ENCODE measurements around the gene HEXA. TPM values are rescaled to one million over a fixed set of nuclear protein-coding genes. Genes with fewer than 3 reads are reported as not detected.

The HEXA gene
- total RNA-seq, 4 donors from 2014 or later, result 104 to 140 (median 111) TPM

GRCh38 chr15:72319360-72319984, 56.3 kb downstream of the HEXA start:
- intact Hi-C loops (cut with DNase I), result no loop called here
- peaks cover 7 to 15% of the 10 kb centered on the region in 2 donors for H3K4me1 ChIP-seq
- TF ChIP-seq CTCF (IDR thresholded peaks at IDR 0.05), result no peak
- TF ChIP-seq POLR2A (IDR thresholded peaks at IDR 0.05), result no peak
- no peak overlapping the region for H3K27ac ChIP-seq
- no peaks in the 10 kb centered on the region for H3K27me3 ChIP-seq
- peak; percentile 77 for DNase-seq
- peak overlapping the region in 1 of 3 donors; percentile 43 for H3K4me3 ChIP-seq (replicated peaks in 1 of 3)
- no peaks in the 10 kb centered on the region for H3K9me3 ChIP-seq
- H3K36me3 ChIP-seq, result no peaks in the 10 kb centered on the region
- WGBS, 2 donors, result 4 to 37% methylated on average over 3 to 9 of the region's 48 CpGs

- H3K9me3 ChIP-seq, result no peaks in the 10 kb centered on the region
- no peaks in the 10 kb centered on the region for H3K27me3 ChIP-seq
- WGBS, 2 donors, result 30 to 60% methylated on average over 2 of the region's 2 CpGs
- no peak overlapping the region for H3K4me3 ChIP-seq (replicated peaks in 1 of 3)
- H3K36me3 ChIP-seq, result no peaks in the 10 kb centered on the region
- DNase-seq, result no peak
- H3K4me1 ChIP-seq, result peaks cover 7 to 15% of the 10 kb centered on the region in 2 donors
- intact Hi-C loops (cut with DNase I), result no loop called here
- no peak overlapping the region for H3K27ac ChIP-seq
- TF ChIP-seq CTCF (IDR thresholded peaks at IDR 0.05) (no peak), POLR2A (IDR thresholded peaks at IDR 0.05) (no peak)
These were observed 57.3 kb downstream of the HEXA start for GRCh38 chr15:72318408-72318942.

- H3K36me3 ChIP-seq, result no peaks in the 10 kb centered on the region
- 69 to 72% methylated on average over 6 of the region's 6 CpGs for WGBS, 2 donors
- H3K4me1 ChIP-seq, result peaks cover 7 to 15% of the 10 kb centered on the region in 2 donors
- TF ChIP-seq CTCF (IDR thresholded peaks at IDR 0.05), result no peak
- TF ChIP-seq POLR2A (IDR thresholded peaks at IDR 0.05), result no peak
- no peaks in the 10 kb centered on the region for H3K9me3 ChIP-seq
- no peak overlapping the region for H3K4me3 ChIP-seq (replicated peaks in 1 of 3)
- intact Hi-C loops (cut with DNase I), result no loop called here
- H3K27ac ChIP-seq, result no peak overlapping the region
- no peaks in the 10 kb centered on the region for H3K27me3 ChIP-seq
- DNase-seq, result no peak
These were observed 60.0 kb downstream of the HEXA start for GRCh38 chr15:72315706-72316370.

GRCh38 chr15:72313881-72314280, 61.9 kb downstream of the HEXA start:
- DNase-seq, result no peak

More at GRCh38 chr15:72313881-72314280, 61.9 kb downstream of the HEXA start:
- WGBS, 2 donors, result 83 to 95% methylated on average over 2 of the region's 2 CpGs
- no peak overlapping the region for H3K27ac ChIP-seq
- no peaks in the 10 kb centered on the region for H3K4me1 ChIP-seq
- intact Hi-C loops (cut with DNase I), result no loop called here
- no peaks in the 10 kb centered on the region for H3K36me3 ChIP-seq
- no peaks in the 10 kb centered on the region for H3K9me3 ChIP-seq
- no peak overlapping the region for H3K4me3 ChIP-seq (replicated peaks in 1 of 3)
- no peak for TF ChIP-seq CTCF (IDR thresholded peaks at IDR 0.05)
- H3K27me3 ChIP-seq, result no peaks in the 10 kb centered on the region

All from thyroid gland (tissue), 4 donors.